Erythroblast (primary cell): ENCODE measurements around the gene XRCC1.

Source experiments
- GATA1 ChIP-seq: IDR thresholded peaks from 2 replicates; pipeline ENCODE4 v1.6.1; 2011; ENCODE audit warnings: low read depth, mild to moderate bottlenecking, control low read depth, low read length, moderate library complexity
- POLR2A ChIP-seq: IDR thresholded peaks from 2 replicates; pipeline ENCODE4 v1.6.1; 2011; ENCODE audit warnings: mild to moderate bottlenecking, low read length

DNA sequence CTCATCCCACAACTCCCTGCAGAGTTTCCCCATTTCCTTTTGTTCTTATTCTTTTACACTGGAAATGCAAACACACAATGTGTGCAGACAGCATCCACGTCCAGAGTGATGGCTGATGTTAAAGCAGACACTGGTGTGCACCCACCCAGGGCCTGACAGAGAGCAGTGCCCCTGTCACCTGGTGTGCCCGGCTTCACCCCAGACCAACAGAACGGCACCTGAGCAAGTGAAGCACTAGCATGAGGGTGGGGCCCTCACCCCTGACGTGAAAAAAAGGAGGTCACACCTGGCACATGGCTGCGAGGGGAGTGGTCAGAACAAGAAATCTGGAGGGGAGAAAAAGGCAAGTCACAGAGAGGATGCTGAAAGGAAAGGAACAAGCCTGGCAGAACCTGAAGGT is 30.1 kb downstream of the XRCC1 start:
- TF ChIP-seq POLR2A (no peak), GATA1 (no peak)
